Myocyte (in vitro differentiated cells): ENCODE results near the gene METTL21A. TPM values are rescaled to one million over a fixed set of nuclear protein-coding genes. Genes with fewer than 3 reads are reported as not detected.

Experiments used
- total RNA-seq: library from RNA; depleted of rRNA; stranded (reverse); fragments of >200 nt; gene quantifications from 2 replicates; pipeline ENCODE4 v1.2.3, GENCODE V29; 2014

Gene METTL21A
- total RNA-seq, 1 donor from 2014 or later, result 36.7 TPM

Other genes with a start within 250 kb of the METTL21A start
- 24.6 and 43.5 TPM in 2 replicates for gene CREB1, start 95.4 kb downstream of the METTL21A start, total RNA-seq
- 6.6 and 7.0 TPM in 2 replicates for gene CCNYL1, start 86.2 kb upstream of the METTL21A start, total RNA-seq
- 1.5 and 2.5 TPM in 2 replicates for gene FZD5, start 144.5 kb upstream of the METTL21A start, total RNA-seq